HG03521 (cell line): Measurements from ENCODE around the gene SPTBN5.

Source experiments
- ATAC-seq: cut with Tn5 transposase; IDR thresholded peaks from one replicate; pipeline ENCODE4 v1.9.1; 2021; ENCODE audit warnings: mild to moderate bottlenecking, moderate library complexity; ENCODE audit not compliant: unreplicated experiment

The SPTBN5 gene

DNA sequence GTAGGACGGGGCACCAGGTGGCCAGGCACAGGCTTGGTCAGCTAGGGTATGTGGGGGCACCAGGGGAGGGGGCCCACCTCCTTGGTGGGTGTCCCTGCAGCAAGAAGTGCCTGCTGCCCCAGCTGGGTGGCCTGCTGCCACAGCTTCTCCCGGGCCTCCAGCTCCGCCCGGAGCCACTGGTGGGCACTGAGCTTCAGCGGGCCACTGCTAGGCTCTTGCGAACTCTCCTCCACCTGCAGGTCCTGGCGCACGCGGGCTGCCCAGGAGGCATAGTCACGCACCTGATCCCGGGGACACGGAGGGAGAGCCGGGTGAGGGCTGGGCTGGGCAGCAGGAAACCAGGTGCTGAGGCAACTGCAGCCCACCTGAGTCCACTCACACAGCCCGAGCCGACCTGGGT, 25.5 kb downstream of the SPTBN5 start:
- no peak for ATAC-seq

DNA sequence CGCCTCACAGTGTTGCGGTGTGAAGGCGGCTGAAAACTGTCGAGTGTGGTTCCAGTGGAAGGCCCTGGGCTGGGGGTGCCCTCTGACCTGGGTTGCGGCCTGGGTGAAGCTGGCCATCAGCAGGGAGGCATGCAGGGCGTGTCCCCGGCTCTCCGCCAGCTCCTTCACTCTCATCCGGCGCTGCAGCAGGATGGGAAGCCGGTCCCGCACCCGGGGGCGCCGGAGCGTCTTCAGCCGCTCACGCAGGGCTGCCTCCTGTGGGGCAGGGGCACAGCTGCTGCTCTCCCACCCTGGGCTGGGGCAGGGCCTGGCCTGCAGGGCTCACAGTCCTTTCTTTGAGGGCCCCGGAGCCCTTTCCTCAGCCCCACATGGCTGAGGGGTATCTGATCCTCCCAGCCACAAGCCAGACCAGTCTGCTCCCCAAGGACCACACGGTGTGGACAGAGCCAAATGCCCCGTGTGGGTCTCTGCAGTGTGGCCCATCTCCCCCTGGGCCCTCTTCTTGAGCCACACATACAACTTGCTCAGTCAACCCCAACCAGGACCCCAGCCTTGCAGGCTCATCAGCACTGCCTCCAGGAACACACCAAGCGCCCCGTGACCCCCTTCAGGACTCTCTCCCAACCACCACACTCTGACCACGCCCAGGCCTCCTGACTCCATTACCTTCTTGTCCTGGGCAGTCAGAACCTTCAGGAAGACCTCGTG, 26.8 kb downstream of the SPTBN5 start:
- no peak for ATAC-seq

DNA sequence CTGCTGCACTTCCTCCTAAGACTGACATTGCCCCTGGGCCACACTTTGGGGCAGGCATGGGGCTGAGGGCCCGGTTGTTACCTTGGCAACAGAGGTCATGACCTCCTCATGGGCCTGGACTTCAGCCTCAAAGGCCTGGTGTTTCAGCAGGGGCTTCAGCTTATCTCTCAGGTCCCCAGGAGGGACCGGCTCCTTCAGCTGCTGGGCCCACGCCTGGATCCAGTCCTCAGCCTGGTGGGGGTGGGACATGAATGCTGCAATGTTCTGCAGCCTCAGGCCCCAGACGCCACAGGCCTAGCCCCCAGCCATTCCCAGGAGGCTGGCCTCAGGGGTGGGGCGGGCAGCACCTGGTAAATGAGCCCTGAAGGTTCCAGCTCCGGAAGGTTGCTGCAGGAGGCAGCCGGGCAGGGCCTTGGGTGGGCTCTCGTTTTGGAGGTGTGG, 27.6 kb downstream of the SPTBN5 start:
- ATAC-seq = no peak

DNA sequence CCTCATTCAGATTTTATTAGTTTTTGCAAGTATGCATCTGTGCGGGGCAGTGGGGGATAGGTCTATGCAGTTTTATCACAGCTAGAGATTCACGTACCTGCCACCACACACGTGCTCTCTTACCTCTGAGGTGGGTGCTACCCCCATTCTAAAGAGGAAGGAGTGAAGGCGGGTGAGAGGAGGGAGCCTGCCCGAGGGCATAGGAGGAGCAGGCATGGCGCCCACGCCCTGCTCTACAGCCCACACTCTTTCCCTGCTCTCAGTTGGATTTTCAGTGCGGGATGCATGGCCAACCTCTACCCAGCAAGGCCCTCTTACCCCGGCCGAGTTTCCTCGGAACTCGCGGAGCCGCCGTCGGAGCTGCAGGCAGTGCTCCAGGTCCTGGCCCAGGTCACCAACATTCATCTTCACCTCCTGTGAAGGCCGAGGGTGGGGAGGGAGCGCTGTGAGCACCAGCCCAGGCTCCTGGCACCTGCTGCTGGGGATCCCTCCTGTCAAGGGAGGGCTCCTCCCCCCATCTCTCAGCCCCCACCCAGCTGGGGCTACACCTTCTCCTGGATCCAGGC, 28.3 kb downstream of the SPTBN5 start:
- ATAC-seq = no peak

DNA sequence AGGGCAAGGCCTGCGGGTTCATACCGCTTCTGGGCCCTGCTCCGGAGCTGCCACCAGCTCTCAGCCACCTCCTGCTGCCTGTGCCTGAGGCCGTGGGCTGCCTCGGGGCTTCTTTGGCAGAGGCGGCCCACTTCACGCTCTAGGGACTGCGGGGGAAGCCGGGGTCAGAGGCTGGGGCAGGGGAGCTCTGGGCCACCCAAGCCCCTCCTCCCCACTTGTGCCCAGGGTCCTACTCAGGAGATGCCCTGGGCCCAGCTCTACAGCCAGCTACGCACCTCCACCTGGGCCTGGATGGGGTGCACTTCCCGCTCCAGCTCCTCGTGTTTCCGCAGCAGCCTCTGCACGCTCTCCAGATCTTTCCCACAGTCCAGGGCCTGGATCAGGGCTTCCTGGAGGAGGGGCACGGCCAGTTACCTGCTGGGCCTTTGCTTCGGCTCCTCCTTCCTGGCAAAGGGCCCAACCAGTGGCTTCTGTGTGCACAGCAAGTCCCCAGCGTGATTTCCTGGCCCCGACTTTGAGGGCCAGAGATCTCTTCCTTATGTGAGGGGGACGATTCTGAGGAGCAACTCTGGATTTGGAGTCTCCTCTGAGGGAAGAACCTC, 31.2 kb downstream of the SPTBN5 start:
- ATAC-seq = no peak

DNA sequence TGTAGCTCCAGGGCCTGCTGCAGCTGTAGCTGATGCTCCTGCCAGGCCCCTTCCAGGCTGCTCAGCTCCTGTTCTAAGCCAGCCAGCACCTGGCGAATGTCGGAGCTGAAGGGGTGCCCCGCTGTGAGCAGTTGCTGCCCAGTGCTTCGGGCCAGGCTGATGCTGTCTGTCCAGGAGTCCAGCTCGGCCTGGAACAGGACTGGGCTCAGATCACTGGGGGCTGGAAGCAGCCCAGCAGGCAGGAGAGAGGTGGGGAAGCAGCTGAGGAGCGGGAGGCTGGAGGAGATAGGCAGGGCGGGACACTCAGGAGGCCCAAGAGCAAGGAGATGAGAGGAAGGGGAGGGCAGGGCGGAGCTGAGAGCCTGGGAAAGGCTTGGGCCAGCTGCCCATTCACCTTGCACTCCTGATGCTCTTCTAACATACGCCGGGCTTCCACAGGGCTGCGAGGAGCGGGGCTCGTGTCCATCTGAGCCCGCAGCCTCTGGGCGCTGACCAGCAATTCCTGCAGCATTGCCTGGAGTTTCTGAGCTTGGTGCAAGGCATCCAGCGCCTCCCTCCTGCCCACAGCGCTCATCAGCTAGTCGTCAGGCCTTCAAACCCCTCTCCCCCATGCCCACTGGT, 32.0 kb downstream of the SPTBN5 start:
- ATAC-seq = no peak

DNA sequence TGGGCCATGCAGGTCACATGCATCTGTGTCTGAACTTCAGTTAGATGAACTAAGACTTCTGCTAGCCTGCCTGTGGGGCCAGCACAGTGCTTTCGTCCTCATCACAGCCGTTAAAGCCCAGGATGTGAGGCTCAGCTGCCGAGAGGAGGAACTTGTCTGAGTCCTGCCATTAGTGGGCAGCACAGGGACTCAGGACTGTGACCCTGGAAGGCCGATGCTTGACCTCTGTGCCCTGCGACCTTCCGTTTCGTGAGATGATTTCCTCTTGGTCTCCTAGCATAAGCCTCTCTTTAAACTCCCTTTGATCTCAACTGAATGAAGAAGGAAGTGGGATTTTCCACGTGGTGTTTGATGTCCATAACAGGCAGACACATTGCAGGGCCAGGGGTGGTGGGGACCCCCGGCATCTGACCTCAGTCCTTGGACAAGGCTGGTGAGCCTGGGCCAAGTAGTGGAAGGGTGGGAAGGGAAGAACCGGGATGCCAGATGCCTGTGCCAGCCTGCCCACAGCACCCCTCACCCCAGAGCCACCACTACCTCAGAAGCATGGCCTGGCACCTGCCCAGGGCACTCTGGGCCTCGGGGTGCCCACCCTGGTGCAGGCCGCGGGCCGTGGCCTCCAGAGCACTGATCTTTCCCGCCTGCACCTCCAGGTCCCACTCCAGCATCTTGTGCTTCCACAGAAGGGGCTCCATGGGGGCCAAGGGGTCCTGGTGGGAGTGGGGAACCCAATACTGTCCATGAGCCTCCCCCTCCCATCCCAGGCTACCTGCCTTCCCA, 33.6 kb downstream of the SPTBN5 start:
- no peak for ATAC-seq

DNA sequence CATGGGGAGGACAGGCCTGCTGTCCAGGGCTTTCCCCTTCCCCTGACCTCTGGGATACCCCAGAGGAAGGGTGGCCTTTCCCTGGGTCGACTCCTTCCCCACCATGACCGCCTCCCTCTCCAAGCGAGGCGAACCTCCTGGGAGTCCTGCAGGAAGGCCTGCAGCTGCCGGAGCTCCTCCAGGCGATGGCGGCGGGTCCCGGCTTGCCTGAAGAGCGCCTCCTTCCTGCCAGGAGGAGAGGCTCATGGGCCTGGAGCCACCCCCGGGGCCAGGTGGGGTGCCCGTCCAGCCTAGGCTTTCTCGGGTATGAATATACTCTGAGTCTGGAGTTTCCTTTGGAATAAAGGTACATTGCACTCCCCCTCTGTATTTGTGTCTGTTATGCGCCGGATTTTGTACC, 35.1 kb downstream of the SPTBN5 start:
- ATAC-seq = no peak

DNA sequence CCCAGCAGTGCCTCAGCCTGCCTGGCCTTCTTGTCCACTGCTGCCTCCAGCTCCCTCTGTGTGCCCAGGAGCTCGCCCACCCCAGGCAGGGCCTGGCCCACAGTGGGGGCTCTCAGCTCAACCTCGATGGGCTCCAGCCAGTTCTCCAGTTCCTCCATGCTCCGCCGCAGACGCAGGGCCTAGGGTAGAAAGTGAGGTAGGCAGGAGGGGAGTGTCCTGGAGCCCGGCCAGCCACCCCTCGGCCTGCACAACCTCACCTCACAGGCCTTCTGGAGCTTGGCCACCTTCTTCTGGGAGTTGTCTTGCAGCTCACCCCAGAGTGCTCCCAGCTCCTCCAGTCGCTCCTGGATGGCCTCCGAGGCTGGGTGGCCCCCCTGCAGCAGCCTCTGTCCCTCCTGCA, 36.5 kb downstream of the SPTBN5 start:
- no peak for ATAC-seq

DNA sequence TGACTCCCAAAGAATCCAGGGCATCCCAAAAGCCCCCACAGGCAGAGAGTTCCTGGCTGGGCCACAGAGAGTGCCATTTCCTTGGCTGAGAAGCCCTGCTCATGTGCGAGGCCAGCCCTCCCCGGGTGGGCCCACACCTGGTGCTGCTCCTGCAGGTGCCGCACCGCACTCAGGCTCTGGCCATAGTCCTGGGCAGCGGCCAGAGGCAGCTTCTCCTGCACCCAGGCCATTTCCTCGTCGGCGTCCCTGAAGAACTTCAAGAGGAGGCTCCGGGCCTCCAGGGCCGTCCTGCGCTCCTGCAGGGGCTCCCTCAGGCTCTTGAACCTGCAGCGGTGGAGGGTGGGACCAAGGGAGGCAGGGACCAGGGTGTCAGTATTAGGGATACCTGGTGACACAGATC, 37.1 kb downstream of the SPTBN5 start:
- no peak for ATAC-seq

DNA sequence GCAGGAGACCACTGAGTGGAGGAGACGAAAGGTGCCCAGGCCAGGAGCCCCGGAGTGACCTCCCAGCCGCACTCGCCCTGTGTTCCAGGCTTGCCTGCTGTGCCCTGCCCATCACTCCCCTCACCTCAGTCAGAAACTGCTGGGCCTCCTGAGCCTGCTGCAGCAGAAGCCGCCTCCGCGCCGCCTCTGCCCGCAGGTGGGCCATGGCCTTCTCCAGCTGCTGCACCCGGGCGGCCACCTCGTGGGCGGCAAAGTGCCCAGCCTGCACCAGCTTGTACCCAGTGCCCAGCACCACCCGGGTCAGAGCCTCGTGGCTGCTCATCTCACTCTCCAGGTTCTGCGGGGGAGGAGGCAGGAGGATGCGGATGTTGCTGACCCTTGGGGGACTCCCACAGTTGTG, 37.6 kb downstream of the SPTBN5 start:
- no peak for ATAC-seq

DNA sequence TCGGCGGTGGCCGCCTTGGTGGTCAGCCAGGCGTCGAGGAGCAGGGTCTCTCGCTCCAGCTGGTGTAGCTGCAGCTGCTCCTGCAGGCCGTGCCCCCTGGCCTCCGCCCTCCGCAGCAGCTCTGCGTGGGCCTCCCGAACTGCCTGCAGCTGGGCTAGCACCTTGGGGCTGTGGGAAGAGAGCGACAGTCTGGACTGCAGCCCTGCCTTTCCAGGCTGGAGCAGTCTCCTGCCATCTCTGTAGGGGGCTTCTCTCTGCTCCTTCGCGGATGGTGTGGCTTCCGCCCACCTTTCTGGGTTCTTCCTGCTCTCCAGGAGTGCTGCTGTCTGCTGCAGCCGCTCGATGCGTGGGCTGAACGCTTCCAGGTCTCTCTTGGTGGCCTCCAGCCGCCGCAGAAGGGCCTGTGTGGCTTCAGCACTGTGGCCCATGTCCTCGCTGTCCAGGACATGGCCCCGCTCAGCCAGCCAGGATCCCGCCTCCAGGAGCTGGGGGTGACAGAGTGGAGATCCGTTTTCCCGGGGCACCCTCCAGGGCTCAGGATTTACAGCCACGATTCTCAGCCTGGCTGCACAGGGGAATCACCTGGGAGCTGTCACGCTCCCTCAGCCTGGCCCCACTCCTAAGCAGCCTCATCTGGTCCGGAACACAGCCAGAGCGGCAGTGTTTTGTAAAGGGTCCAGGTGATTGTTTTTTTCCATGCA, 38.4 kb downstream of the SPTBN5 start:
- no peak for ATAC-seq

DNA sequence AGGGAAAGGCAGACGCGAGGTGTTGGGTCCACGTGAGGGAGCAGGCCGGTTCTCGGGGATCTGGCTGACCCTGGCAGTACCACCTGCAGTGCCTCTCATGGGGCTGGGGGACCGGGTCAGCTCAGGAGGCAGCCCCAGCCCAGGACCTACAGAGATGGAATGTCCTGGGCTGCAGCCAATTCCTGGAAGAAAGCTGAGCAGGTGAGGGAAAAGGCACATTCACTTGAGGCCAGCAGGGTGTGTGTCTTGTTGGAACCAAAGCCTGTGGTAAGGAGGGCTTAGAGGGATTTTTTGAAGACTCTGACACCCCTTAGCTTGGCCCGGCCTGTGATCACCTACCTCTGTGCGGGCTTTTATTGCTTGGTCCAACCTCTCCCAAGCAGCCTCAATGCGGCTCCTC, 39.4 kb downstream of the SPTBN5 start:
- no peak for ATAC-seq

DNA sequence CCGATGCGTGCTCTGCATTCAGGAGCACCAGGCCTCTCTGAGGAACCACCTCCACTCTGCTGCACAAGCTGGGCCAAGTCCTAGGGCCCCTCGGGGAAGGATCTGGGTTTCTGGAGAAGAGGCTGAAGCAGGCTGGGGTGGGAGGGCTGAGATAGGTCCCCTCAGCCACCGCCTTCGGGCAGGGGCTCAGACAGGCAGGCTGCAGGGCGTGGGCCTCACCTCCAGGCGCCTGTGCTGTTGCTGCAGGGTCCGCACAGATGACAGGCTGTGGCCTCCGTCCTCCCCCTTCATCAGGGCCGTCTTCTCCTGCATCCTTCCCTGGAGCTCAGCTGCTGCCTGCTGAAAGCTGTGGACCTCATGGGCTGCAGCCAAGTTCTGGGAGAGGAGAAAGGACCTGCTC, 40.0 kb downstream of the SPTBN5 start:
- ATAC-seq = no peak

DNA sequence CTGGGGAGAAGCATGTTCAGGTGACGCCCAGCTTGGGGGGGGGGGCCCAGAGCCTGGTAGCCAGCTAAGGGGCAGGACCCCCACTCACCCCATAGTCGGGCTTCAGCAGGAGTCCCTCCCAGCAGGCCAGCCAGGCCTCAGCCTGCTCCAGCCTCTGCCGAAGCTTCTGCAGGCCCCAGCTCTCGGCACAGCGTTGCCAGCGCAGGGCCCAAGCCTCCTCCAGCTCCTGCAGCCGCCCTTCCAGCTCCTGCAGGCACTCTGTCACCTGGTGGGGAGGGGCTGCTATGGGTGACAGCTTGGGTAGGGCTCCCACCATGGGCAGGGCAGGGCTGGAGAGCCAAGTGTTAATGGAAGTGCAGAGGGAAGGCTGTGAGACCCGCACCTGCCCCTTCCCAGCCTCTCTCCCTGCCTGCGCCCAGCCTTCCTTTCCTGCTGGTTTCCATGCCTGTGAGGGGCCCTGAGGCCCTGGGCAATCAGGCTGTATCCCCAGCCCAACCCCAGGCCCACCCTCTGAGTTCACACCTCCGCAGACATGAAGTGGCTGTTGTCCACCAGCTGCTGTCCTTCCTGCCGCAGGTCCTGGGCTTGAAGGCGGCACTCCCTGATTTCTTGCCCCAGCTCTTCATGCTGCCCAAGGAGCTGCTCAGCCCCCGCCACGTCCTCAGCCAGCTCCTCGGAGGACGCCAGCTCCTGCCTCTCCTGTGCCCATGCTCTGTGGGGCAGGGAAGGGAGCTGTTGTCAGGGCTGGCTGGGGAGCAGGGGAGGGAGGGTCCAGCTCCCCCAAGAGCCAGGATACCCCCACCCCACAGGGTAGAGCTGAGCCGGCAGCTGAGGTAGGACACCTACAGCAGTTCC, 40.9 kb downstream of the SPTBN5 start:
- ATAC-seq = no peak

DNA sequence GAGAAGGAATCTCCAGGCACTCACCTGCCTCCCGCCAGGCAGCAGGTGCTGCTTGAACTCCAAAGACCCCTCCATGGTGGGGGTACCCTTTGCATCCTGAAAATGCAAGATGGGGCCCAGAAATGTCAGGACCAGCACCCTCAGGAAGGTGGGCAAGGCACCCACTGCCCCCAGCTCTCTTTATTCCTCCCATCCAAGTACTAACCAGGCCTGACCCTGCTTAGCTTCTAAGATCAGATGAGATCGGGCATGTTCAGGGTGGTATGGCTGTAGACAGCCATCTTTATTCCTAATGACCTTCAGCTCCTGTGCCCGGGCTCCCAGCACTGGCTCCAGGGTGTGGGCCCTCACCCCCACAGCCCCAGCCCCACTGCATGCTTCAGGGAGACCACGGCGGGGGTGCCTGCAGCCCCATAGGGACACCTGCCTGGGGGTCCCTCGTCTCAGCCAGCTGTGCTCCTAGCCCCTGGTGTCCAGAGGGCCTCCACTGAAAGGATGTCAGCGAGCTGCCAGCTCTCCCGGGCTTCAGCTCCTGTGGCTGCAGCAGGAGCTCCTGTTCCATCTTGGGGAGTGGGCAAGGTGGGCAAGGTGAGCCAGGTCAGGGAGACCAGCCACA, 42.0 kb downstream of the SPTBN5 start:
- ATAC-seq = no peak

DNA sequence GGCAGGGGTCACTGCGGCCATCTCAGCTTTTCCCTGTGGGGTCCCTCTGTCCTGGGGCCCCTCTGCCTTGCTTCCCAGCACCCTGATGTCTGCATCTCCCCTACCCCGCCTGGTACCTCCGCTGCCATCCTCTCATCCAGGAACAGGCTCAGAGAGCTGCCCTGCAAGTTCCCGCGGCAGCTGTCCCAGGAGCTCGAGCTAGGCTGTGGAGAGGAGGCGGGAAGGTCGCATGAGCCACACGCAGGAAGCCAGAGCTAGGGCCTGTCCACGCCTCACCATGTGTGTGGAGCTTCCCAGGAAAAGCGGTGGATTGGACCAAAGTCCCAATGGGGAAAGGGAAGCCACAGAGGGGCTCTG, 42.7 kb downstream of the SPTBN5 start:
- no peak for ATAC-seq

DNA sequence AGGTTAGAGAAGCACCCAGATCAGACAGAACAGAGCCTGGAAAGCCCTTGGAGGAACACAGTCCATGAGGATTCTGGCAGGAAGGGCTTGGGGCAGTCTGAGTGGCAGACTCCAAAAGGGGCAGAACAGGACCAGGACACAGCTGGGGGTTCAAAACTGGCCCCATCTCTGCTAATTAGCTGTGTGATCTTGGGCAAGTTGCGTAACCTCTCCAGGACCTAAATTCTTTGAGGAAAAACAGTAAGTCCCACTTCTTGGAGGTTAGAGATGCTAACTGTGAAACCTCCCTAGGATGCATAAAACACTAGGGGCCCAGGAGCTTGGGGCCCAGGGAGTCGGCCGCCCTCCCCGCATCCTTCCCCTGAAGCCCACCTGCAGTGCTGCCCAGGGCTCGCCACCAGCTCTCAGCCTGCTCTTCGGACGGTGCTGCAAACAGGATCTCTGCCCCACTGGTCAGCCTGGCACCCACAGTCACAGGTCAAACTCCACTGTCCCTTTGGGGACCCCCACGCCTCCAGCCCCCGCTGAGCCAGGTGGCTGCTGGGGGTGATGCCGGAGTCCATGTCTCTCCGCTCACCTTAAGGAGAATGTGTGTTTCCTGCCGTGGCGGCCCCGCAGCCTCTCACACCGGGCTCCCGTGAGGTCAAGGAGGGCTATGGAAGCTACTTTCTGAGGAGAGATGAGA, 43.2 kb downstream of the SPTBN5 start:
- no peak for ATAC-seq

DNA sequence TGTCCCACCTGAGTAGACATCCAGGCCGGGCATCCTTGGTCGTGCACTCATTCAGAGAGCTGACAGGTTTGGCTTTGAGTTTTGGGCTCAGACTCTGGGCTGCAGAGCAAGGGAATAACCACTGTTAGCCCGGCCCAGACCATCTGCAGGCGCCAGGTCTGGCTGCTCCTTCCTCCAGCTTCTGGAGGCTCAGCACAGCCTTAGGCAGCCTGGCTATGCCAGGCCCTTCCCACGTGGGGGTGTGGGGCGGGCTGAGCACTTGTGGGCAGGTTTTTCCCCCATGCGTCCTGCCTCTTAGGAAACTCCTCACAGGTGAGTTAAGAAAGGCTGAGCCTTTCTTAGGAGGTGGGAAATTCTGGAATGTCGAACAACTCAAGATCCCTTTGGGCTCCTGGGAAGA, 44.0 kb downstream of the SPTBN5 start:
- ATAC-seq = no peak
